Umbilical cord (tissue), 2 donors: ENCODE results near the gene HUWE1. TPM values are rescaled to one million over a fixed set of nuclear protein-coding genes. Genes with fewer than 3 reads are reported as not detected.

ENCODE experiments used
- DNase-seq: peaks from one replicate; pipeline ENCODE4 v3.0.0-alpha.2; 2015; ENCODE audit warnings: low spot score
- total RNA-seq: library from RNA; depleted of rRNA; stranded (reverse); fragments of >200 nt; gene quantifications from one replicate; pipeline ENCODE4 v1.2.3, GENCODE V29; 2014; ENCODE audit warnings: low replicate concordance; ENCODE audit not compliant: insufficient read depth

Gene HUWE1
- total RNA-seq, 1 donor from 2014 or later: 83.1 TPM

- no peak for DNase-seq
Measured at GRCh38 chrX:53621418-53621986, 65.0 kb downstream of the HUWE1 start.

- DNase-seq: no peak
Measured at GRCh38 chrX:53616946-53617345, 69.6 kb downstream of the HUWE1 start.

DNA sequence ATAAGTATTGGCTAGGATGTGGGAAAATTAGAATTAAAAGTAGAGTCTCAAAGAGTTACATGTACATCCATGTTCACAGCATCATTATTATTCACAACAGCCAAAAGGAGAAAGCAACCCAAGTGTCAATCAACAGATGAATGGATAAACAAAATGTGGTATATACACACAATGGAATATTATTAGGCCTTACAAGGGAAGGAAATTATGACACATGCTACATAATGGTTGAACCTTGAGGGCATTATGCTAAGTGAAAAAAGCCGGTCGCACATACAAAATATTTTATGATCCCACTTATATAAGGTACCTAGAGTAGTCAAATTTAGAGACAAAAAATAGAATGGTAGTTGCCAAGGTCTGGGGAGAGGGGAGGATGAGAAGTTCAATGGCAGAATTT lies 80.1 kb downstream of the HUWE1 start:
- no peak for DNase-seq

GRCh38 chrX:53605004-53605403 lies 81.5 kb downstream of the HUWE1 start:
- DNase-seq: no peak

- DNase-seq: no peak
Measured at GRCh38 chrX:53599781-53600396, 86.6 kb downstream of the HUWE1 start.

DNA sequence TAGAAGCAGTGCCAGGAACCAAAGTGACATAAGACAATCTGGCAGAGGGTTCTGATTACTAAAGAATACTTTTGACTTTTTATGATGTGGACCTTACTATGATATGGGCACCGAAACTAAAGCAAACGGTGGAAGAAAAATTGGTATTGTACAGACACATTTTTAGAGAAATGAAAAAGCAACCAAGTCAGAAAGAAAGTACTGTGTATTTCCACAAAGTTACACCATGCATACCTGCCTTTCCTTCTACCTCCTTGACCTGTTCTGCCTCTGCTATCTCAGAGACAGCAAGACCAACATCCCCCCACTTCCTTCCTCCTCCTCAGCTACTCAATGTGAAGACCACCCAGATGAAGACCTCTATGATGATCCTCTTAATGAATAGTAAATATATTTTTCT lies 88.3 kb downstream of the HUWE1 start:
- DNase-seq: no peak

- DNase-seq: no peak
Measured at GRCh38 chrX:53595266-53595810, 91.2 kb downstream of the HUWE1 start.

DNA sequence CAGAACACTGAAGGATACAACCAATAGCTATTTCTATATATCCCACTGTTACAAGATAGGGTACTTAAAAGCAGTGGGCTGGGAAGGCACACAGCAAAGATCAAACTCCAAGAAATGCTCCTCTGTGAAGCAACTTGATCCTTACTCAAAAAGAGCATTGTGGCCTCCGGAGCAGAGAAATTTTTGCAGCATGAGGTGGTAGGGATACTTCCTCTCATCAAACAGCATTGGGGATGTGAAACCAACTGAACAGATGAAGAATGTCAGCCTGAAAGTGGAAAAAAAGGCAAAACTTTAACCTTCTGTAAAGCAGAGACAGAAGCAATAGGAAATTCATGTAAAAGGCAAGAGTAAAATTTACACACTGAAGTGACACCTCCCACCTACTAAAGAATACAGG lies 92.2 kb downstream of the HUWE1 start:
- no peak for DNase-seq

DNA sequence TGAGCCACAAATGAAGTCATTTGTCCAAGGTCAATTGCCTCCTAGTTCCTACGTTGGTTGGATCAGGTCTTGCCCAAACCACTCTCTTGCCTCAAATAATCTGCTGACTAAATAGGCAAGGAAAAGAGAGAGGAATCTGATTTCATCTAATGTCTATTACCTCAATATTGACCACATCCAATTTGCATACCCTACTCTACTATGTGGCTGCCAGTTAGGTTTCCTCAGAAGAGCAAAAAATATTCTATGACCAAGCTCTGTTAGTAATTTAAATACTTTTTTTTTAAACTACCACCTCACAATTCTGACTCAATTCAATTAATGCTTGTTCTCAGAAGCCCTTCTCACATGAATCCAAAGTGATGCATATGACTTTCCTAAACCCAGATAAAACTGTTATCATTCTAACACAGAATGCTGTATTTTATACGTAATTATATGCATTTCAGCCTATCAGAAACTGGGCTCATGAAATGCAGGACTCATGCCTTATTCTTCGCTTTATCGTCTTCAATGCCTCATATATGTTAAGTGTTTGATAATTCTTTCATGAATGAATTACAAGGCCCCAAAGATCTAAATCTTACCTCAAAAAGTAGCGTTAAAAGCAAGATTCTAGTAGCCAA lies 98.6 kb downstream of the HUWE1 start:
- DNase-seq: no peak

GRCh38 chrX:53584891-53585290 lies 101.6 kb downstream of the HUWE1 start:
- DNase-seq: no peak

DNA sequence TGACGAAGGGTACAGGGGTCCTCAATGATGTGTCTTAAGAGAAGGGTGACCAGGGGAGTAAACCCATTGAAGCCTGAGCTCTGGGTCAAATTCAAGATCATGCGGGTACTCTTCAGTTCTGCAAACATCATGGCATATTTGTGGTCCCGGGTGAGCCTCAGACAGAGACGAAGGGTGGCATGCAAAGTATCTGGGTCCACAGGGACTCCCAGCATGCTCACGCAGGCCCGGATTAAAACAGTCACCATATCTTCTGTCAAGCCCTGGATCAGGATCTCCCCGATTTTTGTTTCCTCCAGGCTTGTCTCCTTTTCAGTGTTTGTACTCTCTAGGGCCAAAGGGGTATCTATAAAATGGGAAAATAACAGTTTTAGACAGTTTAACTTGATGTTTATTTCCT lies 102.9 kb downstream of the HUWE1 start:
- DNase-seq: no peak

DNA sequence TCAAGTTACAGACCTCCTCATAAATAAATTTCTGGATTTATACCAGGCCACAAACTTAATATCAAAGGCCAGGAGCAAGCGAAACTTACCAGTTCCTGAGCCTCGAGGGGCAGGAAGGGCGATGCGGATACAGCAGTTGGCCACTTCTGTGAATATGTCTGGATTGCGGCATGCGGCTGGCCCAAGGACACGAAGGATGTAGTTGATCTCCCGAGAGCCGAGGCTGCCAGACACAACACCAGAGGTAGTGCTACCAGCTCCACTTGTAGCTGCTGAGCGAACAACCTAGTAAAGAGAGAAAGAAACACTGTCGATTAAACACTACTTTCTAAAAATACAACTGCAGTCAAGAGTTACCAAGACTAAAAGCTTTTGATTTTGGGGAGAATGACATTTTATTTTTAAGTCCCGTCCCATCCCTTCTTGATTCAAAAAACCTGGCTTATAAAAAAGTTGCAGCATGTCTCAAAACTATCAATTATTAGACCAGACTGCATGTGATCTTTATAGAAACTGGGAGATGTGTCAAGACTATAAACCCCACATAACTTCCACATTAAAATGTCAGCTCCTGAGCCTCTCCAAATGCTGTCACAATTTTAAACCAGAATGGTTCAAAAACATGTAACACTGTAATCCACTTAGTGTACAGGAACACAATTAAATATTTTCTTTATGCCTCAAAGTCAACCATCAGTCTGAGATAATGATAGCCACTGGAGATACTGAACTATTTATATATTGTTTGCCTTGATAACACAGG lies 105.6 kb downstream of the HUWE1 start:
- DNase-seq: no peak

- no peak for DNase-seq
Measured at GRCh38 chrX:53571494-53571893, 115.0 kb downstream of the HUWE1 start.

DNA sequence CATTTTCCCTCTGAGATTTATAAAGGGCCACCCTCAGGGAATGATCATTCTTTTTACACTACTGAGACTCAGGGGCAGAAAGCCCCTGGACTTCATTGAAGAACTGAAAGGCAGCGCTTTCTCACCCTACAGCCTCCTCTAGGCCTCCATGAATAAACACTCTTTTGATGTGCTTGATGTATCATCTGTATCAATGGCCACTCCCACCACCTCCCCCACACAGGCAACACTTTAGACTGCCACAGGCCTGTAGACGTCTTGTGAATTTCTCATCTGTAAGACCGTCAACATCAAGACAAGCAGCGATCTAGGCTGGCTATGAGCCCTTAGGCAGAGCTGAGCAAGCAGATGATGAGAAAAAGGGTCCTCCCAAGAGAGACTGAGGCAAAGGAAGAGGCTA lies 123.2 kb downstream of the HUWE1 start:
- DNase-seq: no peak

DNA sequence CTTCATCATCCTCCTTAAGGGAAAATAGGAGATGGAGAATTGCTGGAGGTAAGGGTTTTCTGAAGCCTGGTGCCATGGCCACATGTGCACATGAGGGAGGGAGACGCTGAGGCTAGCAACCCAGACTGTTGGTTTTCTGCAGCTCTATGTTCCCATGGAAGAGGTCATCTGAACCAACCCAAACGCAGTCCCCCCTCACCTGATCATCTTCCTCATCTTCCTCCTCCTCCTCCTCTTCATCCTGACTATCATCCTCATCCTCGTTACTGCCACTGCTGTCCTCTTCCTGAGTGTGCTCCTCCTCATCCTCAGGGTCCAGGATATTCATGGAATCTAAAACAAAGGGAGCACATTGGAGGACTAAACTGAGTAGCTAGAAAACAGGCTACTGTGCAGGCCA lies 124.6 kb downstream of the HUWE1 start:
- DNase-seq: no peak

GRCh38 chrX:53558646-53559045 lies 127.9 kb downstream of the HUWE1 start:
- no peak for DNase-seq

- no peak for DNase-seq
Measured at GRCh38 chrX:53556868-53557267, 129.7 kb downstream of the HUWE1 start.

- no peak for DNase-seq
Measured at GRCh38 chrX:53550756-53551463, 135.6 kb downstream of the HUWE1 start.

DNA sequence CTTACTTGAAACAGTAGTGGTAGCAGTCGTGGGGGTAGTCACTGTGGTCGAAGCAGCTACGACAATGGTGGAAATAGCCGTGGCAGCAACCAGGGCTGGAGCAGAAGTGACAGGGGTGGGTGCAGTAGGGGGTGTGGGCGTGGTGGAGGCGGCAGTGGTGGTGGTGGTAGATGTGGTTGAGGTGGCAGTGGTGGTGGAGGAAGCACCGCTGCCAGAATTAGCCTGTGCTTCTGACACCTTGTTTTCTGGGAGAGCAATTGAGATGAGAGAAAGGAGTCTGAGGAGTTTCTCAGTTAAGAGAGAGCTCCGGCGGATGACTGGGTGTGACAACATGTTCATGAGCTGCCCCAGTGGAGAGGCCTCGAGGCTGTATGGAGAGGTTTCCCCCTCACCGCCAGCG lies 138.9 kb downstream of the HUWE1 start:
- no peak for DNase-seq

- DNase-seq: no peak
Measured at GRCh38 chrX:53544936-53545335, 141.6 kb downstream of the HUWE1 start.

DNA sequence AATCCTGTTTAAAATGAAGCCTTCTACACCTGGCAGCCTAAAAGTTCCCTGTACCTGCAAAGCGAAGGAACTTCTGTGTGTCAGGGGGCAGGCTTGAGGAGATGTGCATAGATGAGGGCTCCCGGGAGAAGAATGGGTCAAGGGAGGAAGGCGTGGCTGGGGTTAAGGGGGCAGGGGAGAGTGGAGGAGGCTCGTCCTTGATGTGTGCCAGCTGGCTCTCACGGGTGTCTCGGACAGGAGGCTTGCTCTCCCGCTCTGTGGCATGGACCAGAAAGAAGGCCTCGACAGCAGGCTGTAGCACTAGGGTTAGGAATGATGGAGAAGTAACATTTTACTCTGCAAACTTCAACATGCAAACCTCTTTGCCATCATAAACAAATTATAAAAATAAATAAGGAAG lies 147.7 kb downstream of the HUWE1 start:
- no peak for DNase-seq
